ENCODE results near the gene DLX2.

GRCh38 chr2:172097557-172098131 lies 5.1 kb downstream of the DLX2 start:
- TF ChIP-seq, protein P1, sequence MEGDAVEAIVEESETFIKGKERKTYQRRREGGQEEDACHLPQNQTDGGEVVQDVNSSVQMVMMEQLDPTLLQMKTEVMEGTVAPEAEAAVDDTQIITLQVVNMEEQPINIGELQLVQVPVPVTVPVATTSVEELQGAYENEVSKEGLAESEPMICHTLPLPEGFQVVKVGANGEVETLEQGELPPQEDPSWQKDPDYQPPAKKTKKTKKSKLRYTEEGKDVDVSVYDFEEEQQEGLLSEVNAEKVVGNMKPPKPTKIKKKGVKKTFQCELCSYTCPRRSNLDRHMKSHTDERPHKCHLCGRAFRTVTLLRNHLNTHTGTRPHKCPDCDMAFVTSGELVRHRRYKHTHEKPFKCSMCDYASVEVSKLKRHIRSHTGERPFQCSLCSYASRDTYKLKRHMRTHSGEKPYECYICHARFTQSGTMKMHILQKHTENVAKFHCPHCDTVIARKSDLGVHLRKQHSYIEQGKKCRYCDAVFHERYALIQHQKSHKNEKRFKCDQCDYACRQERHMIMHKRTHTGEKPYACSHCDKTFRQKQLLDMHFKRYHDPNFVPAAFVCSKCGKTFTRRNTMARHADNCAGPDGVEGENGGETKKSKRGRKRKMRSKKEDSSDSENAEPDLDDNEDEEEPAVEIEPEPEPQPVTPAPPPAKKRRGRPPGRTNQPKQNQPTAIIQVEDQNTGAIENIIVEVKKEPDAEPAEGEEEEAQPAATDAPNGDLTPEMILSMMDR (IDR thresholded peaks at IDR 0.05), result no peak
- TF ChIP-seq EP300 (IDR thresholded peaks at IDR 0.05) (no peak), POLR2A (IDR thresholded peaks at IDR 0.05) (no peak), POLR2AphosphoS5 (IDR thresholded peaks at IDR 0.05) (no peak)

All from upper lobe of left lung (tissue), 4 donors.